ENCODE measurements around the gene POP7. TPM values are rescaled to one million over a fixed set of nuclear protein-coding genes. Genes with fewer than 3 reads are reported as not detected.

POP7 gene
- total RNA-seq, 1 experiment from 2014 or later: 96.9 TPM

DNA sequence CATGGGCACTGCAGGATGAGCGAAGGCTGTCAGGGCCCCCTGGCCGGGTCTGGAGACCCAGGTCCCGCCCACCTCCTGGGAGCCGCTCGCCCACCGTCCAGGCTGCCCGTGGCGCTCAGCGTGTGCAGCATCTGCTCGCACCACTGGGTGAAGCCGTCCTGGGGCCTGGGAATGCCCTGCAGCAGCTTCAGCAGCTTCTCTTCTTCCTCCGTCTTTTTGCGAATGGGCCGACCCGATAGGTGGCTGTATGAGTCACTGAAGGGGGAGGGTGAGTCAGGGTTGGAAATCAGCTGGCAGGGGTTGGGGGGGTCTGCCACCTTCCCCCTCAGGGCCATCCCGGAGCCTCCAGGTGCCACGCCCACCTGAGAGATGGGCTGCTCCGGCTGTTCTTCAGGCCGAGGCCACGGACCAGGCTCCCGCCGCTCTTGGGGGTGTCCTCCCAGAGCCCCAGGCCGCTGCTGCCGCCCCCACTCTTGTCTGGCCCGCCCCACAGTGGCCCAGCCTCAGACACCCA lies 23.6 kb upstream of the POP7 start:
- H4K5ac ChIP-seq (ENCODE audit: insufficient read length, low read depth, low read length): no peak overlapping the region
- Mint-ChIP-seq H3K4me3 (no peak overlapping the region), H3K4me1 (peaks cover 2 to 14% of the 10 kb centered on the region in 2 experiments; a peak in 3 of 4 replicates), H3K27me3 (ENCODE audit: low read depth) (peaks cover 3% of the 10 kb centered on the region), H3K9me3 (no peaks in the 10 kb centered on the region), H3K36me3 (ENCODE audit: insufficient read depth in 1 of 3, low read depth in 3 of 3) (peaks cover 25 to 76% (median 73%) of the 10 kb centered on the region in 3 experiments), H3K27ac (no peak overlapping the region)
- no peak overlapping the region for H2BK120ac ChIP-seq (ENCODE audit: low read depth, low read length, poor library complexity, severe bottlenecking)
- H2BK20ac ChIP-seq (ENCODE audit: low read depth, low read length, poor library complexity, severe bottlenecking): no peak overlapping the region
- H3K56ac ChIP-seq (ENCODE audit: insufficient read length, low read depth, low read length): no peak overlapping the region
- H2AFZ ChIP-seq (ENCODE audit: low read length): no peak overlapping the region
- H3K27ac ChIP-seq (ENCODE audit: insufficient read length, low read depth, low read length): no peak overlapping the region
- H3K79me2 ChIP-seq (ENCODE audit: insufficient read depth, low read length): no peaks in the 10 kb centered on the region
- H2BK15ac ChIP-seq (ENCODE audit: low read depth, low read length): no peak overlapping the region
- no peak for DNase-seq
- no peaks in the 10 kb centered on the region for H3K79me1 ChIP-seq (ENCODE audit: insufficient read depth, low read depth, low read length, poor library complexity, severe bottlenecking)
- no peaks in the 10 kb centered on the region for H3K27me3 ChIP-seq (ENCODE audit: insufficient read depth, low read length)
- H3K14ac ChIP-seq (ENCODE audit: insufficient read depth, low read length): no peak overlapping the region
- no peak overlapping the region for H2BK12ac ChIP-seq (ENCODE audit: insufficient read length, low read depth, low read length)
- H3K9ac ChIP-seq (ENCODE audit: extremely low read depth, insufficient read length, low read length): no peak overlapping the region
- H2AK5ac ChIP-seq (ENCODE audit: insufficient read length, low read length): no peak overlapping the region
- H3K18ac ChIP-seq (ENCODE audit: insufficient read length, low read depth, low read length): no peak overlapping the region
- no peaks in the 10 kb centered on the region for H3K23me2 ChIP-seq (ENCODE audit: insufficient read length, low read depth, low read length, poor library complexity, severe bottlenecking)
- TF ChIP-seq, protein P1, sequence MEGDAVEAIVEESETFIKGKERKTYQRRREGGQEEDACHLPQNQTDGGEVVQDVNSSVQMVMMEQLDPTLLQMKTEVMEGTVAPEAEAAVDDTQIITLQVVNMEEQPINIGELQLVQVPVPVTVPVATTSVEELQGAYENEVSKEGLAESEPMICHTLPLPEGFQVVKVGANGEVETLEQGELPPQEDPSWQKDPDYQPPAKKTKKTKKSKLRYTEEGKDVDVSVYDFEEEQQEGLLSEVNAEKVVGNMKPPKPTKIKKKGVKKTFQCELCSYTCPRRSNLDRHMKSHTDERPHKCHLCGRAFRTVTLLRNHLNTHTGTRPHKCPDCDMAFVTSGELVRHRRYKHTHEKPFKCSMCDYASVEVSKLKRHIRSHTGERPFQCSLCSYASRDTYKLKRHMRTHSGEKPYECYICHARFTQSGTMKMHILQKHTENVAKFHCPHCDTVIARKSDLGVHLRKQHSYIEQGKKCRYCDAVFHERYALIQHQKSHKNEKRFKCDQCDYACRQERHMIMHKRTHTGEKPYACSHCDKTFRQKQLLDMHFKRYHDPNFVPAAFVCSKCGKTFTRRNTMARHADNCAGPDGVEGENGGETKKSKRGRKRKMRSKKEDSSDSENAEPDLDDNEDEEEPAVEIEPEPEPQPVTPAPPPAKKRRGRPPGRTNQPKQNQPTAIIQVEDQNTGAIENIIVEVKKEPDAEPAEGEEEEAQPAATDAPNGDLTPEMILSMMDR (conservative IDR thresholded peaks at IDR 0.05): no peak
- WGBS (ENCODE audit: extremely low coverage, insufficient read length, low lambda C conversion rate): no CpG with 5 or more reads among the region's 25 CpGs
- H3K4me2 ChIP-seq (ENCODE audit: insufficient read depth, insufficient read length, low read length): no peak overlapping the region
- no peak overlapping the region for H3K4ac ChIP-seq (ENCODE audit: low read depth, low read length)
- no peaks in the 10 kb centered on the region for H4K20me1 ChIP-seq (ENCODE audit: control insufficient read depth, insufficient read depth, insufficient read length)
- no peaks in the 10 kb centered on the region for H3K4me1 ChIP-seq (ENCODE audit: insufficient read depth, low read length)
- no peak overlapping the region for H2BK5ac ChIP-seq (ENCODE audit: insufficient read length, low read length)
- no peak overlapping the region for H3K23ac ChIP-seq (ENCODE audit: insufficient read length, low read depth, low read length)
- H4K91ac ChIP-seq (ENCODE audit: insufficient read length, low read depth, low read length): no peak overlapping the region
- no peak overlapping the region for H3T11ph ChIP-seq (ENCODE audit: low read length)
- no peak overlapping the region for H4K8ac ChIP-seq (replicated peaks; ENCODE audit: insufficient read length, low read depth, low read length)
- H3K9me3 ChIP-seq (ENCODE audit: control insufficient read depth, low read depth, low read length): no peaks in the 10 kb centered on the region
